GM18511 (cell line): ENCODE measurements around the gene MCTP1.
A peak's percentile ranks its signal among the peaks of the same experiment; 100 is the strongest.

Source experiments
- ATAC-seq: cut with Tn5 transposase; IDR thresholded peaks from one replicate; pipeline ENCODE4 v1.9.1; 2021; ENCODE audit warnings: mild to moderate bottlenecking, moderate library complexity; ENCODE audit not compliant: unreplicated experiment

Gene MCTP1

GRCh38 chr5:94891972-94892371, 392.9 kb downstream of the MCTP1 start:
- no peak for ATAC-seq

- no peak for ATAC-seq
These were observed 393.3 kb downstream of the MCTP1 start for GRCh38 chr5:94891565-94891964.

GRCh38 chr5:94890907-94891306, 394.0 kb downstream of the MCTP1 start:
- no peak for ATAC-seq

GRCh38 chr5:94888674-94889073, 396.2 kb downstream of the MCTP1 start:
- ATAC-seq, result no peak

- no peak for ATAC-seq
These were observed 399.0 kb downstream of the MCTP1 start for GRCh38 chr5:94885931-94886330.

GRCh38 chr5:94884311-94884710, 400.6 kb downstream of the MCTP1 start:
- no peak for ATAC-seq

GRCh38 chr5:94872526-94872925, 412.4 kb downstream of the MCTP1 start:
- ATAC-seq, result no peak

- no peak for ATAC-seq
These were observed 414.2 kb downstream of the MCTP1 start for GRCh38 chr5:94870511-94871183.

GRCh38 chr5:94869921-94870320, 415.0 kb downstream of the MCTP1 start:
- no peak for ATAC-seq

- ATAC-seq, result no peak
These were observed 420.9 kb downstream of the MCTP1 start for GRCh38 chr5:94863951-94864350.

- no peak for ATAC-seq
These were observed 427.8 kb downstream of the MCTP1 start for GRCh38 chr5:94857111-94857510.

- no peak for ATAC-seq
These were observed 428.6 kb downstream of the MCTP1 start for GRCh38 chr5:94856257-94856800.

- no peak for ATAC-seq
These were observed 429.4 kb downstream of the MCTP1 start for GRCh38 chr5:94855543-94855942.

GRCh38 chr5:94853120-94853519, 431.8 kb downstream of the MCTP1 start:
- no peak for ATAC-seq

GRCh38 chr5:94850960-94851359, 433.9 kb downstream of the MCTP1 start:
- ATAC-seq, result no peak

- ATAC-seq, result peak; percentile 94
These were observed 434.8 kb downstream of the MCTP1 start for GRCh38 chr5:94849821-94850736.

GRCh38 chr5:94849324-94849723, 435.6 kb downstream of the MCTP1 start:
- no peak for ATAC-seq

GRCh38 chr5:94847726-94848125, 437.2 kb downstream of the MCTP1 start:
- no peak for ATAC-seq

GRCh38 chr5:94847019-94847418, 437.9 kb downstream of the MCTP1 start:
- no peak for ATAC-seq

- peak; percentile 66 for ATAC-seq
These were observed 439.2 kb downstream of the MCTP1 start for GRCh38 chr5:94845696-94846095.

- no peak for ATAC-seq
These were observed 443.1 kb downstream of the MCTP1 start for GRCh38 chr5:94841598-94842322.
